HepG2 (cell line): Measurements from ENCODE around the gene GPR37L1. TPM values are rescaled to one million over a fixed set of nuclear protein-coding genes. Genes with fewer than 3 reads are reported as not detected.
A peak's percentile ranks its signal among the peaks of the same experiment; 100 is the strongest.

Source experiments
- AGO1 ChIP-seq: fragments of 200-400 bp; formaldehyde crosslinking; IDR thresholded peaks from 2 replicates; pipeline ENCODE4 v1.6.1; 2017; ENCODE audit warnings: mild to moderate bottlenecking, low read depth, low read length, moderate library complexity; ENCODE audit not compliant: poor library complexity, severe bottlenecking
- ARID2 ChIP-seq: sonication (generic); formaldehyde crosslinking; IDR thresholded peaks from 2 replicates; pipeline ENCODE4 v1.8.1; 2022; ENCODE audit warnings: mild to moderate bottlenecking, missing genetic modification reagents, borderline replicate concordance
- BRCA1 ChIP-seq: sonication (generic); formaldehyde crosslinking; IDR thresholded peaks from 2 replicates; pipeline ENCODE4 v1.4.0; 2020; ENCODE audit warnings: missing genetic modification reagents
- ETV5 ChIP-seq: IDR thresholded peaks from 2 replicates; pipeline ENCODE4 v1.6.1; 2018; ENCODE audit warnings: missing biosample characterization, missing genetic modification reagents, inconsistent platforms, borderline replicate concordance
- FOXC1 ChIP-seq: sonication (generic); formaldehyde crosslinking; IDR thresholded peaks from 2 replicates; pipeline ENCODE4 v1.8.0; 2022; ENCODE audit warnings: mild to moderate bottlenecking, missing genetic modification reagents, borderline replicate concordance
- FOXK1 ChIP-seq: sonication (generic); formaldehyde crosslinking; IDR thresholded peaks from 2 replicates; pipeline ENCODE4 v1.4.0; 2020; ENCODE audit warnings: low read depth, missing genetic modification reagents, borderline replicate concordance
- GABPB1 ChIP-seq: IDR thresholded peaks from 2 replicates; pipeline ENCODE4 v1.6.1; 2016; ENCODE audit warnings: mild to moderate bottlenecking, missing genetic modification reagents, moderate library complexity, missing compliant biosample characterization
- HMG20A ChIP-seq: IDR thresholded peaks from 2 replicates; pipeline ENCODE4 v1.6.1; 2016; ENCODE audit warnings: borderline replicate concordance
- KLF11 ChIP-seq: IDR thresholded peaks from 2 replicates; pipeline ENCODE4 v1.6.1; 2016; ENCODE audit warnings: missing compliant biosample characterization
- MAFK ChIP-seq, 2 experiments: IDR thresholded peaks in 1 of 2; conservative IDR thresholded peaks in 1 of 2; 2 replicates each; pipeline ENCODE4 v1.6.1; 2011; ENCODE audit warnings: improper control_type of control experiment in 2 of 2, low read length in 2 of 2
- NFE2 ChIP-seq: sonication (generic); formaldehyde crosslinking; IDR thresholded peaks from 2 replicates; pipeline ENCODE4 v1.4.0; 2020; ENCODE audit warnings: missing genetic modification reagents
- RARA ChIP-seq: IDR thresholded peaks from 2 replicates; pipeline ENCODE4 v1.6.1; 2016; ENCODE audit warnings: missing genetic modification reagents, missing compliant biosample characterization
- SYNCRIP ChIP-seq: fragments of 200-400 bp; formaldehyde crosslinking; IDR thresholded peaks from 2 replicates; pipeline ENCODE4 v1.6.1; 2018; ENCODE audit warnings: mild to moderate bottlenecking, low read depth, low read length; ENCODE audit not compliant: insufficient read depth
- TCF7 ChIP-seq: sonication (generic); IDR thresholded peaks from 2 replicates; pipeline ENCODE4 v1.6.1; 2016; ENCODE audit warnings: antibody characterized with exemption, low read depth
- ZNF367 ChIP-seq: sonication (generic); formaldehyde crosslinking; IDR thresholded peaks from 2 replicates; pipeline ENCODE4 v1.4.0; 2020; ENCODE audit warnings: missing genetic modification reagents, borderline replicate concordance
- ZNF883 ChIP-seq: sonication (generic); formaldehyde crosslinking; IDR thresholded peaks from 2 replicates; pipeline ENCODE4 v1.5.1; 2020; ENCODE audit warnings: mild to moderate bottlenecking, missing genetic modification reagents; ENCODE audit errors: not compliant biosample characterization
- ZSCAN12 ChIP-seq: sonication (generic); formaldehyde crosslinking; IDR thresholded peaks from 2 replicates; pipeline ENCODE4 v1.9.0; 2021; ENCODE audit warnings: mild to moderate bottlenecking, missing genetic modification reagents
- polyA plus RNA-seq, 8 experiments: library from polyadenylated mRNA; depleted of rRNA in 3 of 8; stranded (reverse) in 7 of 8; unstranded in 1 of 8; fragments of >200 nt; fragmentation: Illumina TruSeq in 4 of 8; extraction: Trizol in 4 of 8; gene quantifications; 2 replicates each; pipeline versions ENCODE4 v1.2.1 to v1.2.3, GENCODE V29; 2011 to 2016; ENCODE audit warnings: low read depth in 4 of 8, missing spikeins in 1 of 8, mixed read lengths in 1 of 8; ENCODE audit not compliant: insufficient read depth in 1 of 8
- total RNA-seq, 5 experiments: library from RNA; depleted of rRNA; stranded (reverse); fragments of >200 nt; fragmentation: Illumina TruSeq; extraction: Trizol; gene quantifications; 2 replicates each; pipeline ENCODE4 v1.2.3, GENCODE V29; 2016; ENCODE audit warnings: low read depth in 1 of 5
- TF ChIP-seq, protein P1 (sequence below): sonication (generic); formaldehyde crosslinking; IDR thresholded peaks from 2 replicates; pipeline ENCODE4 v1.4.0; 2020; ENCODE audit warnings: missing genetic modification reagents
- TF ChIP-seq, protein P2 (sequence below): sonication (generic); formaldehyde crosslinking; IDR thresholded peaks from 2 replicates; pipeline ENCODE4 v1.4.0; 2020; ENCODE audit warnings: mild to moderate bottlenecking, missing genetic modification reagents
- TF ChIP-seq, protein P3 (sequence below): sonication (generic); IDR thresholded peaks from 2 replicates; pipeline ENCODE4 v1.6.1; 2016; ENCODE audit warnings: low read depth, borderline replicate concordance
- TF ChIP-seq, protein P4 (sequence below): sonication (generic); formaldehyde crosslinking; IDR thresholded peaks from 2 replicates; pipeline ENCODE4 v1.4.0; 2020; ENCODE audit warnings: missing genetic modification reagents
- TF ChIP-seq, protein P5 (sequence below): sonication (generic); formaldehyde crosslinking; IDR thresholded peaks from 2 replicates; pipeline ENCODE4 v1.4.0; 2020; ENCODE audit warnings: missing genetic modification reagents
- TF ChIP-seq, protein P6 (sequence below): sonication (generic); formaldehyde crosslinking; IDR thresholded peaks from 2 replicates; pipeline ENCODE4 v1.5.0; 2020; ENCODE audit warnings: mild to moderate bottlenecking, missing genetic modification reagents, borderline replicate concordance

Gene GPR37L1
- total and polyA plus RNA-seq, 2 of the 13 experiments (the other 11 are each of a cell fraction or from before 2014, with no cell fraction given), result 0.13 TPM; not detected in 1

DNA sequence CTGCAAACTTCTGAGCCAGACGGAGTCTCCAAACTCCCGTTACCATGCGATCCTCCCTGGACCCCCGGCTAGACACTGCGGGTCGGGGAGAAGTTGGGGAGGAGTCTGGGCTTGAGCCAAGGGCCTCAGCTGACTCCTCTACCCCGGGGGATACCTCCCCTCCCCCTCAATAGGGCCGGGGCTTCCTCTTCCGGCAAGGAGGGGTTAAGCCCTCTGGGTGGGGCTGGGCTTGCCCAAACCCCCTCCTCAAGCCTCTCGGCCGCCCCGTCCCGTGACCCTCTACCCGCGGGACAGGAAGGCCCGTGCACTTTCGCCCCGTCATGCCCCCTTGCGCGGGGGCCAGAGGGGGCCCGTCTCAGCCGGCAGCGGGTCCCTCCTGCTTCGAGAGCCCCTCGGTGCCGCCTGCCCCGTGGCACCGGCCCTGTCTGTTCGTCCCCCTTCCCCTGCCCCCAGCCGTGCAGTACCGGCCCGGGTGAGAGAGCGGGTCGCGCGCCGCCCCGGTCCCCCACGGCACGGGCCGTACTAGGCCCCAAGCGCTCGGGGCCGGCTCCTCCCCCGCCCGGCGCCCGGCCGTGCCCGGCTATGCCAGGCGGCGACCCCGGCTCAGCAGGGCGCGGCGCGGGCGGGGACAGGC, 21.2 kb downstream of the GPR37L1 start (continued):
- TF ChIP-seq RARA (CRISPR knock-in tag) (no peak), BRCA1 (CRISPR knock-in tag) (no peak), ZSCAN12 (no peak), ETV5 (CRISPR knock-in tag) (peak; percentile 15; the same call in 1 of the 2 replicates), FOXK1 (no peak), KLF11 (no peak), SYNCRIP (no peak), ARID2 (CRISPR knock-in tag) (no peak), ZNF883 (CRISPR knock-in tag) (peak; percentile 7), AGO1 (no peak), NFE2 (CRISPR knock-in tag) (no peak), GABPB1 (CRISPR knock-in tag) (peak; percentile 44), ZNF367 (no peak), HMG20A (no peak), FOXC1 (no peak), MAFK (conservative IDR thresholded peaks at IDR 0.05 in 1 of 2, IDR thresholded peaks at IDR 0.05 in 1 of 2; ENCODE audit: low read length in 2 of 2) (no peak), TCF7 (no peak)
- TF ChIP-seq, protein P1, sequence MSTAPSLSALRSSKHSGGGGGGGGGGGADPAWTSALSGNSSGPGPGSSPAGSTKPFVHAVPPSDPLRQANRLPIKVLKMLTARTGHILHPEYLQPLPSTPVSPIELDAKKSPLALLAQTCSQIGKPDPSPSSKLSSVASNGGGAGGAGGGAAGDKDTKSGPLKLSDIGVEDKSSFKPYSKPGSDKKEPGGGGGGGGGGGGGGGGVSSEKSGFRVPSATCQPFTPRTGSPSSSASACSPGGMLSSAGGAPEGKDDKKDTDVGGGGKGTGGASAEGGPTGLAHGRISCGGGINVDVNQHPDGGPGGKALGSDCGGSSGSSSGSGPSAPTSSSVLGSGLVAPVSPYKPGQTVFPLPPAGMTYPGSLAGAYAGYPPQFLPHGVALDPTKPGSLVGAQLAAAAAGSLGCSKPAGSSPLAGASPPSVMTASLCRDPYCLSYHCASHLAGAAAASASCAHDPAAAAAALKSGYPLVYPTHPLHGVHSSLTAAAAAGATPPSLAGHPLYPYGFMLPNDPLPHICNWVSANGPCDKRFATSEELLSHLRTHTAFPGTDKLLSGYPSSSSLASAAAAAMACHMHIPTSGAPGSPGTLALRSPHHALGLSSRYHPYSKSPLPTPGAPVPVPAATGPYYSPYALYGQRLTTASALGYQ (CRISPR knock-in tag), result no peak
- TF ChIP-seq, protein P2, sequence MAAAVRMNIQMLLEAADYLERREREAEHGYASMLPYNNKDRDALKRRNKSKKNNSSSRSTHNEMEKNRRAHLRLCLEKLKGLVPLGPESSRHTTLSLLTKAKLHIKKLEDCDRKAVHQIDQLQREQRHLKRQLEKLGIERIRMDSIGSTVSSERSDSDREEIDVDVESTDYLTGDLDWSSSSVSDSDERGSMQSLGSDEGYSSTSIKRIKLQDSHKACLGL, result peak; percentile 52; the same call in 1 of the 2 replicates
- TF ChIP-seq, protein P3, sequence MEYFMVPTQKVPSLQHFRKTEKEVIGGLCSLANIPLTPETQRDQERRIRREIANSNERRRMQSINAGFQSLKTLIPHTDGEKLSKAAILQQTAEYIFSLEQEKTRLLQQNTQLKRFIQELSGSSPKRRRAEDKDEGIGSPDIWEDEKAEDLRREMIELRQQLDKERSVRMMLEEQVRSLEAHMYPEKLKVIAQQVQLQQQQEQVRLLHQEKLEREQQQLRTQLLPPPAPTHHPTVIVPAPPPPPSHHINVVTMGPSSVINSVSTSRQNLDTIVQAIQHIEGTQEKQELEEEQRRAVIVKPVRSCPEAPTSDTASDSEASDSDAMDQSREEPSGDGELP, result 0 out of 2 replicates have a peak, but pooled peaks have one; percentile 39
- TF ChIP-seq, protein P4, sequence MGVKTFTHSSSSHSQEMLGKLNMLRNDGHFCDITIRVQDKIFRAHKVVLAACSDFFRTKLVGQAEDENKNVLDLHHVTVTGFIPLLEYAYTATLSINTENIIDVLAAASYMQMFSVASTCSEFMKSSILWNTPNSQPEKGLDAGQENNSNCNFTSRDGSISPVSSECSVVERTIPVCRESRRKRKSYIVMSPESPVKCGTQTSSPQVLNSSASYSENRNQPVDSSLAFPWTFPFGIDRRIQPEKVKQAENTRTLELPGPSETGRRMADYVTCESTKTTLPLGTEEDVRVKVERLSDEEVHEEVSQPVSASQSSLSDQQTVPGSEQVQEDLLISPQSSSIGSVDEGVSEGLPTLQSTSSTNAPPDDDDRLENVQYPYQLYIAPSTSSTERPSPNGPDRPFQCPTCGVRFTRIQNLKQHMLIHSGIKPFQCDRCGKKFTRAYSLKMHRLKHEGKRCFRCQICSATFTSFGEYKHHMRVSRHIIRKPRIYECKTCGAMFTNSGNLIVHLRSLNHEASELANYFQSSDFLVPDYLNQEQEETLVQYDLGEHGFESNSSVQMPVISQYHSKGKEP, result no peak
- TF ChIP-seq, protein P5, sequence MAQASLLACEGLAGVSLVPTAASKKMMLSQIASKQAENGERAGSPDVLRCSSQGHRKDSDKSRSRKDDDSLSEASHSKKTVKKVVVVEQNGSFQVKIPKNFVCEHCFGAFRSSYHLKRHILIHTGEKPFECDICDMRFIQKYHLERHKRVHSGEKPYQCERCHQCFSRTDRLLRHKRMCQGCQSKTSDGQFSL (CRISPR knock-in tag), result no peak
- TF ChIP-seq, protein P6, sequence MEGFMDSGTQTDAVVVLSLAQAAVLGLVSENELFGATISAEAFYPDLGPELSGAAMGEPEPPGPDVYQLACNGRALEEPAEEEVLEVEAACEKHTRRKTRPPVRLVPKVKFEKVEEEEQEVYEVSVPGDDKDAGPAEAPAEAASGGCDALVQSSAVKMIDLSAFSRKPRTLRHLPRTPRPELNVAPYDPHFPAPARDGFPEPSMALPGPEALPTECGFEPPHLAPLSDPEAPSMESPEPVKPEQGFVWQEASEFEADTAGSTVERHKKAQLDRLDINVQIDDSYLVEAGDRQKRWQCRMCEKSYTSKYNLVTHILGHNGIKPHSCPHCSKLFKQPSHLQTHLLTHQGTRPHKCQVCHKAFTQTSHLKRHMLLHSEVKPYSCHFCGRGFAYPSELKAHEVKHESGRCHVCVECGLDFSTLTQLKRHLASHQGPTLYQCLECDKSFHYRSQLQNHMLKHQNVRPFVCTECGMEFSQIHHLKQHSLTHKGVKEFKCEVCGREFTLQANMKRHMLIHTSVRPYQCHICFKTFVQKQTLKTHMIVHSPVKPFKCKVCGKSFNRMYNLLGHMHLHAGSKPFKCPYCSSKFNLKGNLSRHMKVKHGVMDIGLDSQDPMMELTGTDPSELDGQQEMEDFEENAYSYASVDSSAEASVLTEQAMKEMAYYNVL (CRISPR knock-in tag), result 0 out of 2 replicates have a peak, but pooled peaks have one; percentile 35
